ENCODE results near the gene PIH1D1. TPM values are rescaled to one million over a fixed set of nuclear protein-coding genes. Genes with fewer than 3 reads are reported as not detected.
"Not testable (repeated sequence)": the region's sequence is repeated elsewhere in the genome, so short reads cannot be mapped to it uniquely, and the experiment has no call there.

Gene PIH1D1
- total RNA-seq, 4 donors from 2014 or later: 82.0 to 124 (median 104) TPM

- DNase-seq (ENCODE audit: low spot score in 2 of 2): peak; percentile 88 to 91
- WGBS: 2% methylated on average over 25 of the region's 33 CpGs
- H3K27ac ChIP-seq: peak within 1 kb of the TSS; percentile 71
These were observed 22.4 kb upstream of the PIH1D1 start, which contains the start of gene FLT3LG for GRCh38 chr19:49473868-49474541. Gene FLT3LG (plus strand): TSS chr19:49474215. CDS start chr19:49474640, 425 bp downstream.

GRCh38 chr19:49473501-49473867 is 21.9 kb upstream of the PIH1D1 start:
- H3K4me3 ChIP-seq: peak overlapping the region; percentile 63
- peaks cover 44% of the 10 kb centered on the region for H3K4me1 ChIP-seq
- 62% methylated on average over 9 of the region's 9 CpGs for WGBS
- H3K9me3 ChIP-seq; H3K27ac ChIP-seq; DNase-seq (ENCODE audit: low spot score in 2 of 2); H3K36me3 ChIP-seq; H3K27me3 ChIP-seq: not testable (repeated sequence)

More at GRCh38 chr19:49473868-49474541, 22.4 kb upstream of the PIH1D1 start, which contains the start of gene FLT3LG:
- Histone ChIP-seq H3K4me3 (peak within 1 kb of the TSS; percentile 63), H3K27me3 (no peaks in the 10 kb centered on the region), H3K9me3 (no peaks in the 10 kb centered on the region), H3K36me3 (no peaks in the 10 kb centered on the region), H3K4me1 (peaks cover 41% of the 10 kb centered on the region)
- TF ChIP-seq CTCF (IDR thresholded peaks at IDR 0.05): peak; percentile 98 to 99
- peak in 2 of 3 donors; percentile 59 to 62 for TF ChIP-seq POLR2AphosphoS5 (IDR thresholded peaks at IDR 0.05)
- TF ChIP-seq EP300 (IDR thresholded peaks at IDR 0.05): no peak

- peaks cover 49% of the 10 kb centered on the region for H3K4me1 ChIP-seq
- no peak for TF ChIP-seq EP300 (IDR thresholded peaks at IDR 0.05)
- 65% methylated on average over 9 of the region's 9 CpGs for WGBS
- H3K27me3 ChIP-seq: no peaks in the 10 kb centered on the region
- no peak overlapping the region for H3K27ac ChIP-seq
- DNase-seq (ENCODE audit: low spot score in 2 of 2): no peak
- no peaks in the 10 kb centered on the region for H3K9me3 ChIP-seq
- H3K36me3 ChIP-seq: no peaks in the 10 kb centered on the region
- H3K4me3 ChIP-seq: no peak overlapping the region
These were observed 21.3 kb upstream of the PIH1D1 start for GRCh38 chr19:49472936-49473335.

GRCh38 chr19:49470615-49470978 is 19.0 kb upstream of the PIH1D1 start:
- 55% methylated on average over 8 of the region's 8 CpGs for WGBS
- TF ChIP-seq POLR2A (IDR thresholded peaks at IDR 0.05): no peak
- Histone ChIP-seq H3K27ac (peak overlapping the region; percentile 93), H3K9me3 (no peaks in the 10 kb centered on the region), H3K4me3 (no peak overlapping the region), H3K4me1 (peaks cover 52% of the 10 kb centered on the region), H3K36me3 (peaks cover 11% of the 10 kb centered on the region), H3K27me3 (no peaks in the 10 kb centered on the region)
- DNase-seq (ENCODE audit: low spot score in 2 of 2): no peak

- peak overlapping the region; percentile 93 for H3K27ac ChIP-seq
- 86% methylated on average over 11 of the region's 25 CpGs for WGBS
- peaks cover 46% of the 10 kb centered on the region for H3K4me1 ChIP-seq
- no peaks in the 10 kb centered on the region for H3K9me3 ChIP-seq
- DNase-seq (ENCODE audit: low spot score in 2 of 2): no peak
- peaks cover 16% of the 10 kb centered on the region for H3K36me3 ChIP-seq
- no peaks in the 10 kb centered on the region for H3K27me3 ChIP-seq
- no peak for TF ChIP-seq POLR2A (IDR thresholded peaks at IDR 0.05)
- no peak for TF ChIP-seq POLR2AphosphoS5 (IDR thresholded peaks at IDR 0.05)
- TF ChIP-seq EP300 (IDR thresholded peaks at IDR 0.05): no peak
- TF ChIP-seq CTCF (IDR thresholded peaks at IDR 0.05): no peak
- no peak overlapping the region for H3K4me3 ChIP-seq
These were observed 18.4 kb upstream of the PIH1D1 start for GRCh38 chr19:49469828-49470614.

- TF ChIP-seq EP300 (IDR thresholded peaks at IDR 0.05): no peak
- no peak for TF ChIP-seq CTCF (IDR thresholded peaks at IDR 0.05)
- TF ChIP-seq POLR2A (IDR thresholded peaks at IDR 0.05): no peak
- TF ChIP-seq POLR2AphosphoS5 (IDR thresholded peaks at IDR 0.05): peak in 1 of 3 donors; percentile 47
- WGBS: 21% methylated on average over 15 of the region's 15 CpGs
- DNase-seq (ENCODE audit: low spot score in 2 of 2): peak; percentile 97
- Histone ChIP-seq H3K4me3 (peak overlapping the region; percentile 27), H3K4me1 (peaks cover 36% of the 10 kb centered on the region), H3K36me3 (peaks cover 28% of the 10 kb centered on the region), H3K27ac (peak overlapping the region; percentile 93), H3K27me3 (no peaks in the 10 kb centered on the region), H3K9me3 (no peaks in the 10 kb centered on the region)
These were observed 17.3 kb upstream of the PIH1D1 start for GRCh38 chr19:49468746-49469447.

Data from suprapubic skin (tissue), 4 donors.